Stimulated activated CD4-positive, alpha-beta T cell treated with anti-CD3 and anti-CD28 coated beads, Interleukin-1b, Interleukin-23, amount 100 ng/mL, for 48 hours (primary cell): ENCODE results near the gene KANK4.

ENCODE experiments used
- DNase-seq: peaks from one replicate; pipeline ENCODE4 v3.0.0-alpha.2; 2020

KANK4 gene

DNA sequence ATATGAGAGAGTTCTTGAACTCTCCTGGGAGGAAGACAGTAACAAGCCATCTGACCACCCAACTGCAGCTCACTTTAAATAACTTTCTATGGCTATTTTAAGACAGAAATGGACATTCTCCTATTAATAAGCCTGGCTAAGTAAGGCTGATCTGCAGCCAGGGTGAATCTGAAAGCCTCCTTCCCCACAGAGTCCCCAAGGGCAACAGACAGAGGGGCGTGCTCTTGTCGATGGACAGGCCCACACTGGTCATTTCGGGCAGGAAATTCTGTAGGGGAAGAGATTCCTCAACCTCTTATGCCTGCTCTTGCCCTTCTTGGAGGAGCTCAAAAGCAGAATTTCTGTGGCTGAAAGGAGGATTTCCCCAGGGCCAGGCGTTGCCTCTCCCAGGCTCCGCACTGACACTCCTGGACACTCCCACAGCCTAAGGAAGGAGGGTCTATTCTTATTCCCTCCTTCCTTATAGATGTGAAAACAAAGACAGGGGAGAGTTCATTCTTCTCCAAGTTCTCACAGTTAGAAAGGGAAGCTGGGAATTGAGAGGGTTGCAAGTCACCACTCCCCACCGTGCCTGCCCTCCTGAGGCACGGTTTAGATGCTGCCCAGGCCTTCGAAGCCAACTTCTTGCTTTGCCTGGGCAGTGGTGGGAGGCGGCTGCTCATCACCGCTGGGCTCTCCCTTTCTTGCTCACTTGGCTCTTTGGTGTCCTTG is 17.9 kb upstream of the KANK4 start:
- no peak for DNase-seq

DNA sequence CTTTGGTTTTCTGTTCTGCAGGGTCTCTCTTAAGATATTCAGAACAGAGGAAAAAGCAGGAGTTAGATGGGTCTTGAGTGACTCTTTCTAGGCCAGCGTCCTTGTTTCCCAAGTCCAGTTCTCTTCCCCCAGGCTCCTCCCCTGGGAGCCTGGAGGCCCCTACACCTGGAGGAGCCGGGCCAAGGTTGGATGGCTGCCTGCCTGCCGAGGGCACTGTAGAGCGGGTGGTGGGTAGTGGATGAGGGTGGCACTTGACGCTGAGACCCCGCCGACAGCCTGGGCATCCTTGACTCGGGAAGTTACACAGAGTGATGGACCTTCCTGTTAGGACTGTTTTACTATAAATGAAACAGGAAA is 17.4 kb upstream of the KANK4 start:
- no peak for DNase-seq

DNA sequence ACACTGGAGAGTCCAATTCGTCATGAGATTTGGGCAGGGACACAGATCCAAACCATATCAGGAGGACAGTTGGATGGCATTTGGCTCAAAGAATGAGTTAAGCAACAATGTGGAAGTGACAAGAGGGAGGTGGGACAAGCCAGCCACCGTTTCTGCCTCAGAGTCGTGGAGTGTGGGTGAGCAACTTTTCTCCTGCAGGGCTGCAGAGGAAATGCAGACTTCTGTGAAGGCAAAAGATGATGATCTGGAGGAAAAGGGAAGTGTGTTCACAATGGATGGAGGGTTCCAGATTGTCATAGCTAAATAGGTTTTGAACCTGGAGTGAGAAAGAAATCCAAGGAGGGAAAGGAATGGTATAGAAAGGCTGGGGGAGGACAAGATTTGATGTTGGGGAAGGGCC is 16.4 kb upstream of the KANK4 start:
- DNase-seq, result no peak

DNA sequence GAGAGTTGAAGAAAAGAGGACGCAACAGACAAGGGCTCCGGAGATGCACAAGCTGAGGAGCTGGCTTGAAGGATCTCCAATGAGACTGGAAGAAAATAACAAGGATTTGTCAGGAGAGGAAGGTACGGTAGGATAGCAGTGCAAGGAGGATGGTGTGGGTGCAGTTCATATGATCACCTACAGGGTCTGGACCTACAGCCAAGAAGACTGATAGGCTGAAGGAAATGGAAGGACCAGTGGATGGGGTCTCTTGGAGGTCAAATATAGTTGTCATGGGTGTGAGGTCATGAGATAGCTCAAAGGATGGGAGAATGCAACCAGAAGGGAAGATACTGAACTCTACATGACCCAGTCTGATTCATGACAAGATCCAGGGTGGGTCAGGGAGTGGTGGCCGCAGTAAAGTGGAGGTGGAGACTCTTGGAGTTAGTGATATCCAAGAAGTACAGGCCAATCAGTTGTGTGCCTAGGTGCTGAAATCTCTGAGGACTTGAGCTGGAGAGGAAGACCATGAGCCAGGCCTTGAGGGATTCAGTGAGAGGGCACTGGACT is 15.3 kb upstream of the KANK4 start:
- no peak for DNase-seq

DNA sequence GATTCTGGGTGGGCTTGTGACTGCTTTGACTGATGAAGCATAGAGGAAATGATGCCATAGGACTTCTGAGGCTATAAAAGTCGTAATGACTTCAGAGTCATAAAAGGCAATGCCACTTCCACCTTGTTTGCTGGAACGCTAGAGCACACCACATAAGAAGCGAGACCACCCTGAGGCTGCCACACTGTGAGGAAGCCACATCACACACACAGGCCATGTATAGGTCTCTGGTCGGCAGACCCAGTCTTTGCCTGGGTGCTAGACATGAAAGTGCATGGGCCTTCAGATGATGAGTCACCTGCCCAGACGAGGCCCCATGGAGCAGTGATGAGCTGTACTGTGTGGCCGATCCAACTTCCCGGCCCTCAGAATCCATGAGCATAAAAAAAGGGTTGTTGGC is 14.2 kb upstream of the KANK4 start:
- no peak for DNase-seq

DNA sequence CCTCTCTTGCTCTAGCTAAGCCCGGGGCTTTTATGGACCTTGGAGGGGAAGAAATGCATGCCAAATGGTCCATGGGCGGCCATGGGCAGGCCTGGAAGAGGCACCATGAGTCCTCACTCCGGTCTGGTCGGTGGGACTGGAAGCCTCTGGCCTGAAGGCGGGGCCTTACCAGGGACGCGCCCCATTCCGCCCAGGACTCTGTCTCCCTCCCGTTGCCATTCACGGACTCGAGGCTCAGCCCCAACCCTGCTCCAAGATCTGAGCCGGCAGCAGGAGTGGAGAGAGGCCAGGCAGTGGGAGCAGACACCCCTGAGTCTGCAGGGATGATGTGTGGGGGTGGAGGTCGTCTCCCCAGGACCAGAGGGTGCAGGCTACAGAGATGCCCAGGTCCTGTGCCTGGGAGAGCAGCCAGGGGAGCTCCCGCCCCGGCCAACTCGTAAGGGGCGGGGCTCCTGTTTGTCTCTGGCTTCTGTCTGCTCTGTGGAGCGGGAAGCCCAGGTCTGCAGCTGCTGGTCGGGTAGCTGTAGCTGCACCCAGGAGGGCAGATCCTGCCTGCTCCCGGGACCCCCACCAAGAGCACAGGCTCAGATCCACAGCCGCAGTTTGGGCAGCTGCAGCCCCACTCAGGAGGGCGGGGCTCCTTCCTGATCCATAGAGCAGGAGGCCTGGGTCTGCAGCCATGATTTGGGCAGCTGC is 8.3 kb upstream of the KANK4 start:
- DNase-seq, result no peak

DNA sequence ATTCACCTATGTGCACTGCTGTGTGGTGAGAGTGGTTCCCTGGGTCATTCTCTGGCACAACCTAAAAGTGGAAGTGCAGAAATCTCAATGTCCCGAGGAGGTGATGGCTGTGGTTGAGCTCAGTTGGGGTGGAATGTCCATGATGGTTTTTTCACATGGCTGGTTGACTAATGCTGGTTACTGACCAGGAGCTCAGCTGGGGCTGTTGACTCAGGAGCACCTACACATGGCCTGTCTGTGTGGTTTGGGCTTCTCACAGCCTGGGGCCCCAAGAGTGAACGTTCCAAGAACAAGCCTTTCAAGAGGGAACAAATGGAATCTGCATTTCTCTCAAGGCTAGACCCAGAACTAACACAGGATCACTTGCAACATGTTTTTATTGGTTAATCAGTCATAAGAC is 6.4 kb upstream of the KANK4 start:
- no peak for DNase-seq

DNA sequence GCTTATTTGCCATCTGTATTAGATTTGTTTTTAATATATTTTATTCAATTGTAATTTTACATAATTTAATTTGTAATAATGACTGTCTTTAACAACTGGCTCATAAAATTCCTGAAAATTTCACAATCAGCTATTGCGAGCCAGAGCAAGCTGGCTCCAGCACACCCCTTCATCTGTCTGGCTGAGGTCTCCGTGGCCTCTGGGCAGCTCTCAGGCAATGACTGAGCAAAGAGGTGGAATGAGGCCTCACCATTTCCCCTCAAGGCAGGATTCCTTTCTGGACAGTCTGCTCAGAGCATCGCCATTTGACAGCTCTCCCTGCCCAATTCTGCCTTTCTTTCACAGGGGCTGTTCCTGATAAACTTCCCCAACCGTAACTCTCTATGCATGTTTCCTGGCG is 5.8 kb upstream of the KANK4 start:
- DNase-seq, result no peak

DNA sequence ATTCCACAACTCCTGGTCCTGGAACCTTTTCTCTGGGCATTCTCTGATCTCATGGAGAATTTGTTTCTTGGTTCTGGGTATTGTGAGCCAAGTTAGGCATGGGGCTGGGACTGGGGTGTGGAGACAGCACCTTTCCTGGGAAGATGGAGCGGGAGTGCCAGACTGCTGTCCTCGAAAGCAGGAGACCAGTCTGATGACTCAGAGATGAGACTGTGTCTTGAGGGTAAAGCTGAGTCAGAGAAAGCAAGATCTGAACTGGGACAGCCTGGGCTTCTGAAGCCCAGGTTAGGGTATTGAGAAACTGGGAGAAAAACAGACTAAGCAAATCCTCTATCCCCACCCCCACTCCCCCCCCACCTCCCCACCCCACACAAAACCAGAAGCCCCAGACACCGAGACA is 2.2 kb upstream of the KANK4 start:
- DNase-seq, result no peak

DNA sequence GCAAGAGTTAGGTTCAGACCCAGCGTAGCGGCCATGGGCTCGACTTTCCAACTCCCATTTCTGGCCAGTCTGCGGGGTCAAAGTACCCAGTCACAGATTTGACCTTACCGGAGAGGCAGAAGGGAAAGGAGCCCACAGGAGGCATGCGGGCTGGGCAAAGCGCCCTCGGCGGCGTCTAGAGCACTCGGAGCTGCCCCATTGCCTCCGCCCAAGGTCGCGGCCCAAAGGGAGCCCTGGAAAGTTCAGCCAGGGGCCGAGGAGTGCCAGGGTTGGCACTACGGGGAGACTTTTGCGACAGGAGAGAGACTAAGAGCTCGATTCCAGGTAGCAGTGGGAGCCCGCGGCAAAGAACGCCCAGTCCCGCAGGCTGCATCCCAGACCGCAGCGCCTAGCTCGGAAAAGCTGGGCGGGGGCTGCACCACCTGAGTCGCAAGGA is 896 bp downstream of the KANK4 start:
- DNase-seq, result no peak

DNA sequence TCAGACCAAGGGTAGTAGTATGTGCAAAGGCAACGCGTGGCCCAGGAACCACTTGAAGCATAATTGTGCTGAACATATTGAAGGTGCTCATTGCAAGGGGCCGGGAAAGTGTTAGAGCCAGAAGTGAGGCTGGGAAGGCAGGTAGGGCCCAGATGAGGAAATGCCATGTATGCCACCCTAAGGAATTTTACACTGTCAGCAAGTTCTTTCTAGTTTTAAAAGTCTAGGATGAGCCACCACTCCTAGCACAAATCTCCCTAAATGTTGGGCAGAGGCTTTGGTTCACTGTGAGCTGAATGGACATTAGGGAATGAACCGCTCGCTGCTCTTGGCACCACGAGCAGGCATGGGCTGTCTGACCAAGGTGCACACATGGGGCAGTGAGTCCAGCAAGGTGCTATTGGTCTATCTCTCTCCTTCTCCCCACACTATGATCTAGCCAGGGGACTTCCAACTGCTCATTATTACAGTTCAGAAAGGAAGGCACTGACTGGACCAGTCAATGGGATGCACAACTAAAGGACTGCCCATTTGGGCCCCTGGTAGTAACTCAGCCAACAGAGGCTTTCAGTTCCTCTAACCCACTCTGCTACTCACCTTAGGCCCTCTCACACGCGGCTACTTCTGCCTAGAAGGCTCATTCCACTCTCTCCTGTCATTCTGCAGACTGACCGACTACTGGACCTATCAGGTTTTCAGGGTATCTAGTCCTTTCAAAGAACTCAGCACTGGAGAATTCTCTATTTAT is 2.0 kb downstream of the KANK4 start:
- no peak for DNase-seq

DNA sequence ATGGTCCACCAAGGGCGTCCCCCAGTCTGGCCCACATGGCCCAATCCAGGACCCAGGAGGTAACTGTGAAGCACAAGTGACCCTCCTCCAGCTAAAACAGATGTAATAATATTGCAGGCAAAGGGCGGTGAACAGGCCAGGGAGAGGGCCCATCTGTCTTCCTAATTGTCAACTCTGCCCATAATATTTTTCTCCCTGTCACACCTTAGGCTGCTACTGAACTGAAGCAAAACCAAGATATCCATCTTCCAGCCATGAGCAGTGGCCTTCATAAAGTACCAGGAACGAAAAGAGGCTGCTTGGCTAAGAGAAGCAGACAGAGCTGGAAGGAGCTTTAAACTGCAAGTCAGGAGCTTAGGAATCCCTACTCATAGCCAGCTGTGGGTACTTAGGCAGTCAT is 3.1 kb downstream of the KANK4 start:
- DNase-seq, result no peak

DNA sequence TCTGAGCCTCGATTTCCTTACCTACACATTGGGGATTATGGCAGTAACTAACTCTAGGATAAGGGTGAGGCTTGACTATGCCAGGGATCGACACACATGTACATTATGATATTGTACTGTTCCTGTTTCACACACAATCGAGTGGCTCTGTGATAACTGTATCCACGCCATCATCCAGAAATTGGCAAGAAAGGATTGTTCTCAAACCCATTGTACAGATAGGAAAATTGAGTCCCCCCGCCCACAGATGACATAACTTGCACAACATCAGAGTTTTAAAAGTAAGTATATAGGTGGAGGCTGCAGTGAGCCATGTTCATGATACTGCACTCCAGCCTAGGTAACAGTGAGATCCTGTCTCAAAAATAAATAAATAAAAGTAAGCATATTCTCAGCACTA is 3.8 kb downstream of the KANK4 start:
- DNase-seq, result no peak

DNA sequence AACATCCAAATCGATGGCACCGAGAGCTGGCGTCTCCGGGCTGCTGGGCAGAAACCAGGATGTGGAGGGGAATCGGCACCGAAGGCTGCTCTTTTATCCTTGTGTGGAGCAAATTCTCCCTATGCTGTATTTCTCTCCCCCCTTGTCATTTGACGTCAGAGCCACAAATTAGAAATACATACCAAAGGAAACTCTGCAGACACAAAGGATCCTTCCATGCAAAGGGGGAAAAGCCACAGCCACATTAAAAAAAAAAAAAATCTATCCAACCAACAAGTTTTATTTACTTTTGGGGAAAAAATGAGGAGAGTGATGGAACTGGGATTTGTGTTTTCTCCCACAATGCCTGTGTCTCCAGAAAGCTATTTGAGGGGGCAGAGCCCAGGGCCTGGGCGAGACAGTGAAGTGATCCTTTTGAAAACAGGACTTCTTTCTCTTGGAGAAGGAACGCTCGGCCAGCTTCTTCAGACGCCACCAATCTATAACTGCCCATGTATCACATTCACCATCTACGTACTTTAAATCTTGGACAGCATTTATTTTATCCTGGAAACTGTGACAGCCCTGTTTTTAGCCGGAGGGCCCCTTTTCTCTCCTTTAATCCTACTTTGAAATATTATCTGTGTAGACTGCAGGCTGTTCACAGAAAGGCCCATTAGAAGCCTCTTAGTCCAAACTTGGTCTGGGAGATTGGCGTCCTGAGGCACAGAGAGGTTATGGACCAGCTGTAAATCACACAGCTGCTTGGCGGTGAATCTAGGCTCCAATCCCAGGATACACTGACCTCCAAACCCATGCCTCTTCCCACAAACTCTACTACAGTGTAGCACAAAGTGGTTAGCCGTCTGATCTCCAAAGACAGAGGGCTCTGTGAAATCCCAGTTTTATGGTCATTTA is 4.5 kb downstream of the KANK4 start:
- DNase-seq, result no peak

DNA sequence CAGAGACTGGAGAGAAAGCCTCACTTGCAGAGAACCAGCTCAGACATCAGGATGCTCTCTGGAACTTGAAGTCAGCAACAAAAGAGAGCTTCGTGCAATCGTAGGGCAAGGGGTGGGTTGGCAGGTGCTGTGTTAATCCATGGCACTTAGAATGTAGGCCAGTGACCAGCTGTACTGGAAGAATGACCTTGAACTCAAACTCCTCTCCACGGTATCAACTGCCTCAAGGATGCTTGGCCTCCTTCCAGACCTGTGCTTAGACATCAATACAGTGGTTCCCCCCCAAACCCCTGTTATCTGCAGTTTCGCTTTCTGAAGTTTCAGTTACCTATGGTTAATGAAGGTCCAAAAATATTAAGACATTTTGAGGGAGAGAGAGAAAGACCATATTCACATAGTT is 6.5 kb downstream of the KANK4 start:
- DNase-seq, result no peak

DNA sequence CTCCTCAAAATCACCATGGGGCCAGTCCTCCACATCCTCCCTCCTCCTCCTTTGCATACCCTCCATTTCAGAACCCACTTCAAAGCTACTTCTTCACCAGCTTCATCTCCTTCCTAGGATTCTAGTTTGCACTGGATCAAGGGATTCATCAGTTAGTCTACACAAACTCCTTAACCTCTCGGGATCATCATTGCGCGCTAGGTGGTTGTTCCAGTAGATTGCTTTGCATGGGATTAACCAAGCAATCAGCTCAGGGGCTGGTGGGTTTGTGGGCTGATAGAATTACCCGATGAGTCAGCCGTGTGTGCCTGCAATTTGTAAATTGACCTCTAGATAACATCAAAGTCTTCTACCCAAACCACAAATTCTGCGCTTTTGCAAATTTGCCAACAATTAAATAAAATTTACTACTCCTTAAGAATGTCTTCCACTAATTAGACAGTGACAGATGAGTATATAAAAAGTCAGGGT is 7.7 kb downstream of the KANK4 start:
- DNase-seq, result no peak

DNA sequence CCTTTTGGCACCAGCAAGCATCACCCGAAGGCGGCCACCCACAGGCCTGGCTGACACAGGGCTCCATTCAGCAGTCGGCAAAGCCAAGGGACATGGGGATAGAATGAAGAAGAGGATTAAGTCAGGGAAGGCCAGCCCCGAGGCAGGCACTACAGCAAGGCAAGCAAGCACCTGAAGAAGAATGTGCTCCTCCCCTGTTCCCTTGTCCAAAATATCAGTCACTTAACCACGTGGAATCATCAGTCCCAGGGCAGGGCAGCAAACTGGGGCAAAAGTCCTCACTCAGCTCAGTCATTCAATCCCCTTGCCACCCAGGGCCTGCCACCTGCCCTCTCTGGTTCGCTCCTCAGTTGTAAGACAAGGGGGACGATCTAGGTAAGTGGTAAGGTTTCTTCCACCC is 9.3 kb downstream of the KANK4 start:
- no peak for DNase-seq

DNA sequence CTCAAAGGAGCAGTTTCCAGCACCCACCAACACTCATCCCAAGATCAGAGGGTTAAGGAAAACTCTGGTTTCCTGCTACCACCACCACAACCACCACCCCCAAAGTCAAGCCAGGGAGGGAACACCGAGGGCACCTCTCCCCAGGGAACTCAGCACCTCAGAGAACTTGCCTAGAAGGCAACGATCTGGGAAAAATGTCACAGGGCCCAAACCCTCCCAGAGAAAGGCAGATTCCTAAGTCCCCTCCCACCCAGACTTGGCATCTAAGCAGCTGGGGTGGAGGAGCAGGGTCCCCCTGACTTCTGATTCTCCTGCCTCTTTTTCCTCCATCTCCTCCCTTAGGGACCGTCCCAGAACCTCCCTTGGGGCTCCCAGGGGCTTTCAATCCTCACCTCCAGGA is 10.6 kb downstream of the KANK4 start:
- DNase-seq, result no peak

DNA sequence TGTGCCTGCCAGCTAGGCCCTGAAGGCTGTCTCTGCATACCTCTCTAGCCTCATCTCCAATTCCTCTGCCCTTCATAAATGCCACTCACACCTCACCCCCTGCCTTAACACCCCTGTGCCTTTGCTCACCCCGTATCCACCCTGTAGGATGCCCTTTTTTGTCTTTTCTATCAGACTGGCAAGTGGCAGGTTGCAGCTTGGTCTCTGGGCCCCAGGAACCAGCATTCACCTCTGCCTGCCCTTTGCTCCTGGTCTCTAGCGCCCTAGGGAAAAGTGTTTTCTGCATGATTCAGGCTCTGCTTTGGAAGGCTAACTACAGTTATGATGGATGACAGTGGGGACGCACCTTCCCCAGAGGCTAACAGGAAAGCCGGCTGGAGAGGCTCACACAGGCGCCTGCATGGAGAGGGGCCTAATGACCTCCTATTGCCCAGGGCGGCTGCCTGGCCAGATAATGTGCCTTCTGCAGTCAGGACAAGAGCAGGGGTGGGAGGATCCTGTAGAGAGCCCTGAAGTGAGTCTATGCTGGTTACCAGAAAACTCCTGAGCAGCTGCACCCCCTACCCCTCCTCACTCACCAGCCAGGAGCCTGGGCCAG is 11.2 kb downstream of the KANK4 start:
- DNase-seq, result no peak

DNA sequence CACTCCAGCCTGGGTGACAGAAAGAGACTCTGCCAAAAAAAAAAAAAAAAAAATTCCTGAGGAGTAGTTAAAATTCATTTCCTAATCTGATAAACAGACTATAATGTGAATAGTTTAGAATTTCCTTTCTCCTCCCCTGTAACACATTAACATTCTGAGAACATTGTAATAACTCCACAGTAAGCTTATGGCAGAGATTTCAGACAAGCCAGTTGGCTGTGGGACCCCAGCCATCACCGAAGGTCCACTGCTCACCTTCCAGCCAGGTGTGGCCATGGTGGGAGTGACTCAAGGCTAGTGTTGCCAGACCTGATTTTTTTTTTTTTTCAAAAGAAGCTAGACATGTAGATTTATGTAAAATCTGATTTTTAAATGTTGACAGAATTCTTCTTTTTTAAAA is 11.8 kb downstream of the KANK4 start:
- DNase-seq, result no peak

DNA sequence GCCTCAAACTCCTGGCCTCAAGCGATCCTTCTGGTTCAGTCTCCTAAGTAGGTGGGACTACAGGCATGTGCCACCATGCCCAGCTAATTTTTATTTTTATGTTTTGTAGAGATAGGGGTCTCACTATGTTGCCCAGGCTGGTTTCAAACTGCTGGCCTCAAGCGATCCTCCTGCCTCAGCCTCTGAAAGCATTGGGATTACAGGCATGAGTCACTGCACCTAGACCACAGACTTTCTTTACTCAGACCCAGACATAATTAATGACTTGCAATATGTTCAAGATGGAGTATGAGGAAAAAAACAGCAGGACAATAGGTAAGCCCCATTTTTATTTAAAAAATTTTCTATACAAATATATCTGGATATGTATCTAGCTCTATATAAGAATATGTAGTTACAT is 13.2 kb downstream of the KANK4 start:
- no peak for DNase-seq

DNA sequence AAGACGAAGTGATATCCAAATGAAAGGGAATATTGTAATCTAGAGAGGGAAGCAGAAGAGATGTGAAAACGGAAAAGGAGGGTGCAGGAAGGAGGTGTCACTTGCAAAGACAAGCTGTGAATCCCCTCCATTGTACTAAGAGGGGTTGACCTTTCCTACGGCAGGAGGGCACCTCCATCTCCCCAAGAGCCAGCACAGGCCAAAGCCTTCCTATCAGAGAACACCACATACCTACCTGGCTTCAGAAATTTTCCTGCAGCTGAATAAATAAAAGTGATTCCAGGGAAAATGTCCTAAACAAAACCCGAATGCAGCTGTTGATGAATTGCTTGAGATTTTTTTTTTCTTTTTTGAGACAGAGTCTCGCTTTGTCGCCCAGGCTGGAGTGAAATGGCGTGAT is 14.3 kb downstream of the KANK4 start:
- no peak for DNase-seq
